HFFc6 (cell line): ENCODE measurements around the gene CPT1B. TPM values are rescaled to one million over a fixed set of nuclear protein-coding genes. Genes with fewer than 3 reads are reported as not detected.

Source experiments
- DNase-seq: peaks from one replicate; pipeline ENCODE4 v3.0.0-alpha.2; 2018
- H3K27ac Mint-ChIP-seq: 2 replicates; pipeline ENCODE4 v1.8.0; 2020; ENCODE audit warnings: mild to moderate bottlenecking, mixed read lengths
- H3K27me3 Mint-ChIP-seq: 2 replicates; pipeline ENCODE4 v1.8.0; 2021; ENCODE audit warnings: mild to moderate bottlenecking, moderate library complexity, mixed read lengths; ENCODE audit not compliant: insufficient read depth
- H3K36me3 Mint-ChIP-seq: 2 replicates; pipeline ENCODE4 v1.8.0; 2021; ENCODE audit warnings: low read depth, mixed read lengths
- H3K4me1 Mint-ChIP-seq: 2 replicates; pipeline ENCODE4 v1.8.0; 2020; ENCODE audit warnings: low read depth, mixed read lengths
- H3K4me3 Mint-ChIP-seq: 2 replicates; pipeline ENCODE4 v1.8.0; 2020; ENCODE audit warnings: mild to moderate bottlenecking, moderate library complexity, mixed read lengths
- H3K9me3 Mint-ChIP-seq: 2 replicates; pipeline ENCODE4 v1.8.0; 2020; ENCODE audit warnings: mild to moderate bottlenecking, mixed read lengths
- CTCF ChIP-seq: fragments of 200-600 bp; sonication (generic); IDR thresholded peaks from 2 replicates; pipeline ENCODE4 v1.5.0; 2021; ENCODE audit warnings: antibody characterized with exemption, mild to moderate bottlenecking
- total RNA-seq, 6 experiments: library from RNA; stranded (reverse); fragmentation: NEBNext Ultra II Directional; extraction: Animal tissue kit (Norgen Biotek cat#: 25700); gene quantifications; 2 replicates in 1 of 6; 3 replicates in 5 of 6; pipeline ENCODE4 v1.2.3, GENCODE V29; 2021

CPT1B gene
- total RNA-seq, 6 experiments from 2014 or later, result 0.82 to 3.0 (median 1.5) TPM

GRCh38 chr22:50548921-50549790 lies 29.1 kb downstream of the CPT1B start:
- H3K36me3 Mint-ChIP-seq, result no peaks in the 10 kb centered on the region
- TF ChIP-seq CTCF, result no peak
- peaks cover 44% of the 10 kb centered on the region for H3K27me3 Mint-ChIP-seq
- DNase-seq, result no peak
- no peak overlapping the region for H3K27ac Mint-ChIP-seq
- H3K4me1 Mint-ChIP-seq, result no peaks in the 10 kb centered on the region
- H3K9me3 Mint-ChIP-seq, result no peaks in the 10 kb centered on the region
- H3K4me3 Mint-ChIP-seq, result no peak overlapping the region

GRCh38 chr22:50548040-50548920 lies 29.9 kb downstream of the CPT1B start:
- Mint-ChIP-seq H3K36me3 (no peaks in the 10 kb centered on the region), H3K27ac (no peak overlapping the region), H3K27me3 (peaks cover 45% of the 10 kb centered on the region), H3K4me1 (no peaks in the 10 kb centered on the region), H3K9me3 (no peaks in the 10 kb centered on the region), H3K4me3 (no peak overlapping the region)
- DNase-seq, result no peak
- TF ChIP-seq CTCF, result no peak

- peaks cover 46% of the 10 kb centered on the region for H3K27me3 Mint-ChIP-seq
- no peaks in the 10 kb centered on the region for H3K36me3 Mint-ChIP-seq
- H3K9me3 Mint-ChIP-seq, result no peaks in the 10 kb centered on the region
- peaks cover 3% of the 10 kb centered on the region for H3K4me1 Mint-ChIP-seq
- H3K27ac Mint-ChIP-seq, result no peak overlapping the region
- DNase-seq, result no peak
- no peak overlapping the region for H3K4me3 Mint-ChIP-seq
- TF ChIP-seq CTCF, result no peak
Observed at GRCh38 chr22:50547263-50547985, 30.8 kb downstream of the CPT1B start.

- H3K9me3 Mint-ChIP-seq, result no peaks in the 10 kb centered on the region
- H3K27ac Mint-ChIP-seq, result no peak overlapping the region
- H3K36me3 Mint-ChIP-seq, result no peaks in the 10 kb centered on the region
- H3K27me3 Mint-ChIP-seq, result peaks cover 44% of the 10 kb centered on the region
- no peak for DNase-seq
- no peak for TF ChIP-seq CTCF
- H3K4me1 Mint-ChIP-seq, result peaks cover 11% of the 10 kb centered on the region
- H3K4me3 Mint-ChIP-seq, result no peak overlapping the region
Observed at GRCh38 chr22:50546326-50547262, 31.6 kb downstream of the CPT1B start.
